Memory B cell (primary cell): ENCODE results near the gene BBS1.
A peak's percentile ranks its signal among the peaks of the same experiment; 100 is the strongest.

Experiments used
- ATAC-seq: fragments of 150-1000 bp; cut with Tn5 transposase; 2 replicates; pipeline ENCODE4 v1.10.0; 2021; ENCODE audit warnings: low read depth, mild to moderate bottlenecking, moderate library complexity
- DNase-seq, 2 donors: peaks; one replicate each; pipeline ENCODE4 v3.0.0; 2022; ENCODE audit warnings: low spot score in 2 of 2
- H3K27ac Mint-ChIP-seq: one replicate; pipeline ENCODE4 v1.8.0; 2022; ENCODE audit warnings: mild to moderate bottlenecking, moderate library complexity, mixed read lengths
- H3K27me3 Mint-ChIP-seq: one replicate; pipeline ENCODE4 v1.8.0; 2022; ENCODE audit warnings: mixed read lengths
- H3K36me3 Mint-ChIP-seq: one replicate; pipeline ENCODE4 v1.8.0; 2022; ENCODE audit warnings: mild to moderate bottlenecking, mixed read lengths
- H3K4me1 Mint-ChIP-seq: one replicate; pipeline ENCODE4 v1.8.0; 2022; ENCODE audit warnings: mixed read lengths
- H3K4me3 Mint-ChIP-seq: one replicate; pipeline ENCODE4 v1.8.0; 2022; ENCODE audit warnings: mild to moderate bottlenecking, moderate library complexity, mixed read lengths
- H3K9me3 Mint-ChIP-seq: one replicate; pipeline ENCODE4 v1.8.0; 2022; ENCODE audit warnings: mixed read lengths

The BBS1 gene

GRCh38 chr11:66559866-66560676 is 49.6 kb downstream of the BBS1 start:
- Mint-ChIP-seq H3K4me1 (no peaks in the 10 kb centered on the region), H3K36me3 (no peaks in the 10 kb centered on the region), H3K27ac (no peak overlapping the region), H3K27me3 (peaks cover 9% of the 10 kb centered on the region), H3K9me3 (no peaks in the 10 kb centered on the region), H3K4me3 (no peak overlapping the region)
- no peak for ATAC-seq
- no peak for DNase-seq

- Mint-ChIP-seq H3K4me1 (no peaks in the 10 kb centered on the region), H3K4me3 (no peak overlapping the region), H3K27me3 (peaks cover 11% of the 10 kb centered on the region), H3K36me3 (peaks cover 4% of the 10 kb centered on the region), H3K27ac (no peak overlapping the region), H3K9me3 (no peaks in the 10 kb centered on the region)
- DNase-seq (no peak), ATAC-seq (no peak)
Measured at GRCh38 chr11:66561178-66561974, 50.9 kb downstream of the BBS1 start.

- H3K9me3 Mint-ChIP-seq = no peaks in the 10 kb centered on the region
- ATAC-seq = no peak
- H3K36me3 Mint-ChIP-seq = peaks cover 4% of the 10 kb centered on the region
Measured at GRCh38 chr11:66561975-66562248, 51.5 kb downstream of the BBS1 start.

GRCh38 chr11:66562275-66562674 is 51.8 kb downstream of the BBS1 start:
- peaks cover 4% of the 10 kb centered on the region for H3K36me3 Mint-ChIP-seq
- no peak overlapping the region for H3K27ac Mint-ChIP-seq
- H3K27me3 Mint-ChIP-seq = peaks cover 9% of the 10 kb centered on the region
- DNase-seq = no peak
- no peaks in the 10 kb centered on the region for H3K9me3 Mint-ChIP-seq
- no peak for ATAC-seq
- H3K4me1 Mint-ChIP-seq = no peaks in the 10 kb centered on the region
- H3K4me3 Mint-ChIP-seq = no peak overlapping the region

More at GRCh38 chr11:66561975-66562248, 51.5 kb downstream of the BBS1 start:
- no peak overlapping the region for H3K27ac Mint-ChIP-seq
- peaks cover 11% of the 10 kb centered on the region for H3K27me3 Mint-ChIP-seq
- DNase-seq = no peak
- H3K4me1 Mint-ChIP-seq = no peaks in the 10 kb centered on the region
- no peak overlapping the region for H3K4me3 Mint-ChIP-seq

DNA sequence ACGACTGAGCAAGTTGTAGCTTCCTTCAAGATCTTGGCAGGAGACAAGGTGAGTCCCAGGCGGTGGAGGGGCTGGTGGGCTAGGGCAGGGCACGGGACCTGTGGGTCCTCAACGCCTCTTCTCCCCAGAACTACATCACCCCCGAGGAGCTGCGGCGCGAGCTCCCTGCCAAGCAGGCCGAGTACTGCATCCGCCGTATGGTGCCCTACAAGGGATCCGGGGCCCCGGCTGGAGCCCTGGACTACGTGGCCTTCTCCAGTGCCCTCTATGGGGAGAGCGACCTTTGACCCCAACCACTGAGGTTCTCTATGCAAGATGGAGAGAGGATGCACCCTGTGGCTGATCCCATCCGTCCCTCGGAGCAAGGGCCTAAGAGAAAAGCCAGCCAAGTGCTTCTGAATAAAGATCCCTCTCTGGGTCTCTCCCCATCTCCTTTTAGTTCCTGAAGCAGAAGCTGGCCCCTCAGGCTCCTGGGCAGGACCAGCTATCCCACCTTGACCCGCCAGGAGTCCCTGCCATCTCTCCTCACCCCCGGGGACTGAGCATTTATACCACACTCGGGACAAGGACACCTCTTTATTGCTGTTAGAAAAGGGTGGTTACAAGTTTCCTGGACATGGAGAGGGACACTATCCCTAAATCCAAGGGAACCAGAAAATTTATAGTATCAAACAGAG is 52.6 kb downstream of the BBS1 start:
- Mint-ChIP-seq H3K36me3 (peaks cover 4% of the 10 kb centered on the region), H3K4me3 (no peak overlapping the region), H3K9me3 (no peaks in the 10 kb centered on the region), H3K4me1 (peaks cover 3% of the 10 kb centered on the region), H3K27me3 (peaks cover 5% of the 10 kb centered on the region), H3K27ac (no peak overlapping the region)
- DNase-seq (no peak), ATAC-seq (no peak)

DNA sequence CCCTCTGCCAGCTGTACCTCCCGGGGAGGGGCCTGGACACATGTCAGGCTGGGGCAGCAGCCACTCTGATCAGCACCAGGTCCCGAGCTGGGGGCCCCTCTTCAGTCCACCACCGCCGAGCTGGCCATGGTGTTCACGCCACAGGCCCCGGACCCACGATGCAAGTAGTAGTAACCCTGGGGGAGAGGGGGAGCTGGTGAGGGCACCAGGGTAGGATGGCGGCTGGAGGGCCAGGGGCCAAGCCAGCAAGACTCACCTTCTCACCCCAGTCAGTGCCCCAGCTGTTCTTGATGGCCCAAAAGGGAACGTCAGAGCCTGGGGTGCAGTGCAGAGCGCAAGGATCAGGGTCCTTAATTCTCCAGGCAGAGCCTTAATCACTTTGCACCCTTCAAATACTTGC is 53.4 kb downstream of the BBS1 start:
- Mint-ChIP-seq H3K27ac (no peak overlapping the region), H3K27me3 (peaks cover 4% of the 10 kb centered on the region), H3K36me3 (peaks cover 4% of the 10 kb centered on the region), H3K9me3 (no peaks in the 10 kb centered on the region), H3K4me3 (no peak overlapping the region), H3K4me1 (peaks cover 3% of the 10 kb centered on the region)
- no peak for DNase-seq
- ATAC-seq = no peak

GRCh38 chr11:66564538-66564937 is 54.1 kb downstream of the BBS1 start:
- no peak overlapping the region for H3K27ac Mint-ChIP-seq
- DNase-seq (no peak), ATAC-seq (no peak)
- peaks cover 3% of the 10 kb centered on the region for H3K4me1 Mint-ChIP-seq
- peaks cover 4% of the 10 kb centered on the region for H3K36me3 Mint-ChIP-seq
- no peaks in the 10 kb centered on the region for H3K9me3 Mint-ChIP-seq
- H3K4me3 Mint-ChIP-seq = no peak overlapping the region
- H3K27me3 Mint-ChIP-seq = peaks cover 3% of the 10 kb centered on the region

DNA sequence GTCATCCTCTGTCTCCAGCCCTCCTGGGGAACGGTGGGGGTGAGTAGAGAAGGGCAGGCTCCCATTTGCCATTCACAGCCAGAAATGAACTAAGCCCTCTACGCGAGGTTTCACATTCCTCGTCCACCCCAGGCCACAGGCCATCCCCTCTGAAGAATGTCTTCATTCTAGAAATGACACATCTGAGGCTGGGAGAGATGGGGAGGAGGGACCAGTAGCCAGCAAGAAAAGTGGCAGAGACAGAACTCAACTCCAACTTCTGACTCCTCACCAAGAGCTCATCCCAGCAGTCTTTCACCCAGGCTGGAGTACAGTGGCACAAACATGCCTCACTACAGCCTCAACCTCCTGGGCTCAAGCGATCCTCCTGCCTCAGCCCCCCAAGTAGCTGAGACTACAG is 54.5 kb downstream of the BBS1 start:
- ATAC-seq (no peak), DNase-seq (no peak)
- H3K4me3 Mint-ChIP-seq = no peak overlapping the region
- peaks cover 3% of the 10 kb centered on the region for H3K27me3 Mint-ChIP-seq
- H3K27ac Mint-ChIP-seq = no peak overlapping the region
- peaks cover 3% of the 10 kb centered on the region for H3K4me1 Mint-ChIP-seq
- peaks cover 4% of the 10 kb centered on the region for H3K36me3 Mint-ChIP-seq
- H3K9me3 Mint-ChIP-seq = no peaks in the 10 kb centered on the region

- ATAC-seq = no peak
- Mint-ChIP-seq H3K27me3 (peaks cover 6% of the 10 kb centered on the region), H3K36me3 (peaks cover 4% of the 10 kb centered on the region), H3K27ac (no peak overlapping the region), H3K4me3 (no peak overlapping the region), H3K4me1 (peaks cover 3% of the 10 kb centered on the region), H3K9me3 (no peaks in the 10 kb centered on the region)
- no peak for DNase-seq
Measured at GRCh38 chr11:66566221-66566620, 55.8 kb downstream of the BBS1 start.

GRCh38 chr11:66567787-66568123 is 57.3 kb downstream of the BBS1 start:
- Mint-ChIP-seq H3K9me3 (no peaks in the 10 kb centered on the region), H3K36me3 (peaks cover 4% of the 10 kb centered on the region), H3K4me3 (peak overlapping the region; percentile 80), H3K4me1 (peaks cover 3% of the 10 kb centered on the region), H3K27ac (no peak overlapping the region), H3K27me3 (peaks cover 6% of the 10 kb centered on the region)
- ATAC-seq = no peak
- DNase-seq = no peak

GRCh38 chr11:66568124-66568916 is 57.9 kb downstream of the BBS1 start, which contains the start of gene CTSF:
Gene CTSF, minus strand, starts transcription at chr11:66568606. Its CDS starts 120 bp downstream, at chr11:66568486.
- H3K27ac Mint-ChIP-seq = no peak within 1 kb of the TSS
- H3K27me3 Mint-ChIP-seq = peaks cover 6% of the 10 kb centered on the region
- no peaks in the 10 kb centered on the region for H3K9me3 Mint-ChIP-seq
- H3K4me1 Mint-ChIP-seq = peaks cover 3% of the 10 kb centered on the region
- ATAC-seq = peak; percentile 94
- peak within 1 kb of the TSS; percentile 82 for H3K4me3 Mint-ChIP-seq
- DNase-seq = peak; percentile 56 to 59
- H3K36me3 Mint-ChIP-seq = peaks cover 4% of the 10 kb centered on the region

DNA sequence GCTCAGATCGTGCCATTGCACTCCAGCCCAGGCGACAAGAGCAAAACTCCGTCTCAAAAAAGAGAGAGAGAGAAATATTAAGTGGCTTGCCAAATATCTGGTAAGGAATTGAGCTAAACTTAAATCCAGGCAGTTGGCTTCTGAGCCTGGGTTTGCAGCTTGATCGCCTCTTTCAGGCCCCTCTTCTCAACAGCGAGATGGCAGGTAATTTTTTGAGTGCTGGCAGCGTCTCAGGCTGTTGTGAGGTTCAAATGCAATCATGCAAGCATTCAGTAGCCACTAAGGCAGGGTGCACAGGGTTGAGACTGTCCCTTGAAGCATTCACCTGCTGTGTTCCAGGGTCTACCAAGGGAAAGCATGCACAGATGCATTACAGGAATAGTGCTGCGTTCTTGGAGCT is 58.6 kb downstream of the BBS1 start:
- ATAC-seq (no peak), DNase-seq (no peak)
- Mint-ChIP-seq H3K4me3 (no peak overlapping the region), H3K4me1 (peaks cover 3% of the 10 kb centered on the region), H3K9me3 (no peaks in the 10 kb centered on the region), H3K27me3 (peaks cover 9% of the 10 kb centered on the region), H3K36me3 (peaks cover 4% of the 10 kb centered on the region), H3K27ac (no peak overlapping the region)

DNA sequence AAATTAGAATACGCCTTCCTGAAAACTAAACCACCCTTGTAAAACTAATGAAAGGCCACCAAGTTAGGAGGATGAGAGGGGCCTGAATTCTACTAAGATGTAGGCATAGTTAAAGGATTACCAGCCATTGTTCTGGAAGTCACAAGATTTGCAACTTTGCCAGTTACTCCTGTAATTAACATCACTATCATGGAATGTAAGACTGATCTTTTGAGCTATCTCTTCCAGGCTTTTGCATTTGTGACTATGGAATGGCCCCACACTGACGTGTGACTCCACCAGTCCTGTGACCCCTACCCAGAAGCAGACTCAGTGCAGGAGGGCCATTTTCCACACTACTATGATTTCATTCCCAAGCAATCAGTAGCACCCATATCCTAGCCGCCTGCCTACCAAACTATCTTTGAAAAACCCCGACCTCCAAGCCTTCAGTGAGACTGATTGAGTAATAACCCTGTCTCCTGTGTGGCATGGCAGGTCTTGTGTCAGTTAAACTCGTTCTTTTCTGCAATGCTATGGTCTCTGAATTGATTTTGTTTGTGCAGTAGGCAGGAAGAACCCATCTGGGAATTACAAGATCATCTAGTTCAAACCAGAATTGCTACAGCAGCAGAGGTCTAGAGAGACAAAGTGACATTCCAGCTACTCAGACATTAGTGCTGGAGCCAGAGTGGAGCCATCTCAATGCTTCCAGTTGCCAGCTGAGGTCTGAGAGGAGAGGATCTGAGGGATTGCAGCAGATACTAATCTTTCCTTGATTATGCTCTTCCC is 59.8 kb downstream of the BBS1 start:
- no peak overlapping the region for H3K27ac Mint-ChIP-seq
- ATAC-seq (no peak), DNase-seq (no peak)
- H3K36me3 Mint-ChIP-seq = peaks cover 4% of the 10 kb centered on the region
- H3K9me3 Mint-ChIP-seq = no peaks in the 10 kb centered on the region
- no peak overlapping the region for H3K4me3 Mint-ChIP-seq
- peaks cover 3% of the 10 kb centered on the region for H3K4me1 Mint-ChIP-seq
- H3K27me3 Mint-ChIP-seq = peaks cover 13% of the 10 kb centered on the region
